DMS153 treated with DMSO at 0.1 percent for 48 hours (cell line): Measurements from ENCODE around the gene NCOA1.
"Not testable (repeated sequence)": the region's sequence is repeated elsewhere in the genome, so short reads cannot be mapped to it uniquely, and the experiment has no call there.

ENCODE experiments used
- DNase-seq: peaks from one replicate; lab custom pipeline; 2025; ENCODE audit not compliant: unreplicated experiment; lab: John Stamatoyannopoulos, UW

The NCOA1 gene

GRCh38 chr2:24490690-24491541 is at the start of gene NCOA1:
NCOA1 (plus strand) TSS chr2:24491254; CDS start chr2:24658678, 167,424 bp downstream.
- peak; percentile 62 for DNase-seq

- DNase-seq: no peak
Observed at GRCh38 chr2:24448797-24449196, 42.3 kb upstream of the NCOA1 start.

DNA sequence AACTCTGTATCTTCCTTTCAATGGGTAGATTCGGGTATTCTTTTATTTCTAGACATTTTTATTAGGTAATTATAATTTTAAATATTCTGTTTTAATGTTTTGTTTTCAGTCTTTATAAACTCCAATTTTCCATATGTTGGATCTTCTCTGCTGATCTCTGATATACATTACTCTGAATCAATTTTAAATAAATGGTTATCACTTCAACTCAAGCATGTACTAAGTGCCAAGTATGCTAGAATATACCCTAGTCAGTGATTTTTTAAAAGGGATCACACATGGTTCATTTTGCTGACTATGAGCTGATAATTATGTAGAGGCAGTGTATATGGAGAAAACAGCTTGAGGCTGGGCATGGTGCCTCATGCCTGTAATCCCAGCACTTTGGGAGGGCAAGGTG is 41.7 kb upstream of the NCOA1 start:
- DNase-seq: no peak

DNA sequence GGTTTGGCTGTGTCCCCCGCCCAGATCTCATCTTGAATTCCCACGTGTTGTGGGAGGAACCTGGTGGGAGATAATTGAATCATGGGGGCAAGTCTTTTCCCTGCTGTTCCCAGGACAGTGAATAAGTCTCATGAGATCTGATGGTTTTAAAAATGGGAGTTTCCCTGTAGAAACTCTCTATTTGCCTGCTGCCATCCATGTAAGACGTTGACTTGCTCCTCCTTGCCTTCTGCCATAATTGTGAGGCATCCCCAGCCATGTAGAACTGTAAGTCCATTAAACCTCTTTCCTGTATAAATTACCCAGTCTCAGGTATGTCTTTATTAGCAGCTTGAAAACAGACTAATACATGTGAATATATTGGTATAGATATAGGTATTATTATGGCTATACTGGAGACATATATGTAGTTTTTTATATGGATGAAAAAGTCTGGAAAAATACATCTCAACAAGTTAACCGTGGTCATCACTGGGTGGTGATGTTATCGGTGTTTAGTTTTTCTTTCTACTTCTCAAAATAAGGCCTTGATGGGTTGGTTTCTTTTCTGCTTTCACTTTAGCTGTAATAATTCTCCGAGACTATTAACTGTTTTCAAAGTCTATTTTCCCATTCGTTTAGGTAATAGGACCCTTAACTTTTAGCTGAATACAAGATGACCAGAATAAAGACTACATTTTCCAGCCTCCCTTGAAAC is 39.1 kb upstream of the NCOA1 start:
- no peak for DNase-seq

DNA sequence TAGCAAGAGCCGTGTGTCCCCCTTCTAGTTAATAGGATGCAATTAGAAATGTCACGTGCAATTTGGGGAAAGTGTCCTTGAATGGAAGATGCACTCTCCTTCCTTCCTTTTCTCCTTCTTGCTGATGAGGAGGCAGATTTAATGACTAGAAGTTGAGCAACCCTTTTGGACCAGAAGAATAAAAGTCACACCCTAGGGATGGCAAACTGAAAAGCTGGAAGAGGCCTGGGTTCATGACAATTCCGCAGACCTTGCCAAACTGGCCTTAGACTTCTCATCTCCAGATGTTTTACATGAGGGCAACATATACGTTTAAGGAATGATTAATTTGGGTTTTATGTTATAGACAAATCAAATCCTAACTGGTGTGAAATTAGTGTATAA is 38.6 kb upstream of the NCOA1 start:
- DNase-seq: no peak

- DNase-seq: no peak
Observed at GRCh38 chr2:24453379-24454073, 37.5 kb upstream of the NCOA1 start.

DNA sequence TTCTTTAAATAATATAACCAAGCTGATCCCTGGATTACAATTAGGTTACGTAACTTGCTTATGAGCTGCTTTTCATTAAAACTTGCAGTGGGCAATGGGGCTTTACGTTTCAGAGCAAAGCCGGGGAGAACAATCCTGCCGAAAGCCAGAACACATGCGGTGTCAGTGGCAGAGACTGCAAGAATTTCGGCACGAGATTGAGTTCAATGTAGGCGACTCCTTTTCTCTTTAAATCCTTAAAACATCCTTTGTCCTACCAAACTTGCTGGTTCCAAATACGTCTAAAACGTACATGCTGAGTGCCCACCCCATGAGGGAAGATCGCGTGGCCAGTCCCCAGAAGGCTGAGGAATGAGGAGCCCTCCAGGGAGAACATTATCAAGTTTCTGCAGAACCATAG is 36.8 kb upstream of the NCOA1 start:
- DNase-seq: no peak

- no peak for DNase-seq
Observed at GRCh38 chr2:24456599-24457556, 34.2 kb upstream of the NCOA1 start.

- DNase-seq: no peak
Observed at GRCh38 chr2:24457696-24458386, 33.2 kb upstream of the NCOA1 start.

DNA sequence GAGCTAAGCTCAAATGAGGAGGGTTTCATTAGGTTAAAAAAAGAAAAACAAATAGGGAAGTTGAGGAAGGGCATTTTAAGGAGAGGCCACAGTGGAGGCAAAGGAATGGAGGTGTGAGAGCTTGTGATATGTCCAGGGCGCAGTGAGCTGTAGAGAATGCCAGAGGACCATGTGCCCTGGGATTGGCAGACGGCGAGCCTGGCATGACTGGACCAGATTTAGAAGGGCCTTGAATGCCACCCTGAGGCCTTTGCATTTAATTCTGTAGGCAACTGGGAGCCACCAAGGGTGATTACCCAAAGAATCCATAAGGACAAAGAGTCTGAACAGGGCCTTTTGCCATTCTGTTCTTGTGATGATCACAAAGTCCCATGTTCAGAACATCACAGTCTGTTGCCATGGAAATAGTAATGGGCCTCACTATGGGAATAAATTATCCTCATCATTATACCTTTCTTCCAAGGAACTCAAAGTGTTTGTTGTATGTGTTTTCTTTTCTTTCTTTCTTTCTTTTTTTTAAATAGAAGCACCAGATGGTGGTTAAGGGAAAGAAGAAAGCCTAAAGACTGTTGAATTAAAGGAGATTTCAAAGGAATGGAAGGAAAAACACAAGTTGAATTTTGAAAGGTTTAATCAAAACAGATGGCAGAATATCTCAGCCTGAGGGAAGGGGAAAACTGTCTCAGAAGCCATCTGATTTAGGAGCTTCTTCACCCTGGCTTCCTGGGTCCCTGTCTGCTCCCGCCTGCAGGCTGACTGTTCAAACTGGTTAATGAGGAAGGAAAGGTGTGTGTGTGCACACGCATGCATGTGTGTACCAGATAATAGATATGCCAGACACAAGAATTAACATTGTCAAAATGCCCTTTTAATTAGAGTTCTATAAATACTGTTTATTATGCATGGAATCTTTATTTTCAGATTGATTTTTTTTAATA is 31.6 kb upstream of the NCOA1 start:
- no peak for DNase-seq

GRCh38 chr2:24461685-24462084 is 29.4 kb upstream of the NCOA1 start:
- no peak for DNase-seq

- DNase-seq: no peak
Observed at GRCh38 chr2:24463271-24463670, 27.8 kb upstream of the NCOA1 start.

GRCh38 chr2:24466871-24467870 is 23.9 kb upstream of the NCOA1 start:
- DNase-seq: no peak

GRCh38 chr2:24468453-24468852 is 22.6 kb upstream of the NCOA1 start:
- not testable (repeated sequence) for DNase-seq

DNA sequence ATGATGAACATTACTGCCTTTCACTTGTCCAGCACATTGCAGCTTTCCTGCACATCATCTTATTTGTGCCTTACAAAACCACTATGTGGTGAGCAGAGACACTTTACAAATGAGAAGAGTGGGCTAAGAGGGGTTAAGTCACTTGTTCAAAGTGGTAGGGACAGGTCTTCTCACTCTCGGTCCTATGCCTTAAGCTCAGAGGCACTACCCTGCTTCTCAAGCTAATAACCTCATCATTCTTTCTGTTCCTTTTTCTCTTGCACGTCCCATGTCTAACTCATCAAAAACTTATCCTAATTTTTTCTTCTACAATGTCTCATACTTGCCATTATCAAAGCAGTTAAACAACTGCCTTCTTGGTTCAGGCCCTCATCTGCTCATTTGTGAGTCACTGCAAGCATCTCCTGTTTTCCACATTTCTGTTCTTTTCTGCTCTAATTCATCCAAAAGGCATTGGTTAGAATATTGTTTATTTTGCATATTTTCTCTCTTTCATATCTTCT is 21.9 kb upstream of the NCOA1 start:
- DNase-seq: no peak

DNA sequence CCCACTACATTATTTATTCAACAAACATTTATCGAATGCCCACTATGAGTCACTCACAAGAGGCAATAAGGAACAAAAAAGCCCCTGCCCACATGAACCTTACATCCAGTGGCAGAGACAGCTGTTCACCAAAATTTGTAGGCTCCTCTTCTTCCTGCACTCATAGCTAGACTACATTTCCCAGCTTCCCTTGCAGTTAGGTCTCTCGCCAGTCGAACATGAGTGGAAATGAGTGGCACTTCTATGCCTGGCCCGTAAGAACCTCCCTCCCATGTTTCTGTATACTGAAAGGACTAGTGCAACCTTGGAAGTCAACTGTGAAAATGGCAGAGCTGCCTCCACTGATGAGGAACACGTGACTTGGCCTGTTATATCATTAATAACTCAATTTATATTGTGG is 19.4 kb upstream of the NCOA1 start:
- DNase-seq: no peak

DNA sequence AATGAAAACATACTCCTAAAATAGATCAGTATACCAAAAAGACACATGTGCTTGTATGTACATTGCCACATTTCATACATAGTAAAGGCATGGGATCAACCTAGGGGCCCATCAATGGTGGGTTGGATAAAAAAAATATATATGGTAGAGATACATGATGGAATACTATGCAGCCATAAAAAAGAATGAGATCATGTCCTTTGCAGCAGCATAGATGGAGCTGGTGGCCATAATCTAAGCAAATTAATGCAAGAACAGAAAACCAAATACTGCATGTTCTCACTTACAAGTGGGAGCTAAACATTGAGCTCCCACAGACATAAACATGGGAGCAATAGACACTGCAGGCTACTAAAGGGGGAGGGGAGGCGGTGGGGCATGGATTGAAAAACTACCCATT is 18.6 kb upstream of the NCOA1 start:
- DNase-seq: no peak

- DNase-seq: no peak
Observed at GRCh38 chr2:24473626-24474025, 17.4 kb upstream of the NCOA1 start.
